HG02610 (cell line): ENCODE measurements around the gene IRGM.

Source experiments
- ATAC-seq: cut with Tn5 transposase; IDR thresholded peaks from one replicate; pipeline ENCODE4 v1.9.1; 2021; ENCODE audit warnings: mild to moderate bottlenecking, moderate library complexity; ENCODE audit not compliant: unreplicated experiment

Gene IRGM

DNA sequence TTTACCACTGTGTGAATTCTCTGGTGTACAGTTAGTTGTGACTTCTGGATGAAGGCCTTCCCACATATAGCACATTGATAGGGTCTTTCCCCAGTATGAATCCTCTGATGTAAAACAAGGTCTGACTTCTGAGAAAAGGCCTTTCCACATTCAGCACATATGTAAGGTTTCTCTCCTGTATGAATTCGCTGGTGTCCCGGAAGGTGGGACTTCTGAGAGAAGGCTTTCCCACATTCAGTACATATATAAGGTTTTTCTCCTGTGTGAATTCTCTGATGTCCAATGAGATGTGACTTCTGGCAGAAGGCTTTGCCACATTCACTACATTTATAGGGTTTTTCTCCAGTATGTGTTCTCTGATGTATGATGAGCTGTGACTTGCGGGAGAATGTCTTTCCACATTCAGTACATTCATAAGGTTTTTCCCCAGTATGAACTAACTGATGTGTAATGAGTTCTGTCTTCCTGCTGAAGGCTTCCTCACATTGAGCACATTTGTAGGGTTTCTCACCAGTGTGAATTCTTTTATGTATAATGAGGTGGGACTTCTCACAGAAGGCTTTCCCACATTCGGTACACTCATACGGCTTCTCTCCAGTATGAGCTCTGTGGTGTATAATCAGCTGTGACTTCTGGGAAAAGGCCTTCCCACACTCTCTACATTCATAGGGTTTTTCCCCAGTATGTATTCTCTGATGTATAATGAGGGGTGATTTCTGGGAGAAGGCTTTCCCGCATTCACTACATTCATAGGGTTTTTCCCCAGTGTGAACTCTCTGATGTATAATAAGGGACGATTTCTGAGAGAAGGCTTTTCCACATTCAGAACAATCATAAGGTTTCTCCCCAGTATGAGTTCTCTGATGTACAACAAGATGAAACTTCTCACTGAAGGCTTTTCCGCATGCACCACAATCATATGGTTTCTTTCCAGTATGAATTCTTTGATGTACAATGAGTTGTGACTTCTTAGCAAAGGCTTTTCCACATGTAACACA, 49.4 kb downstream of the IRGM start:
- no peak for ATAC-seq
